PC-3 (cell line): ENCODE data around the gene TMEFF2.

Source experiments
- EZH2 ChIP-seq: fragments of 300-600 bp; sonication (generic); IDR thresholded peaks from one replicate; pipeline ENCODE4 v1.6.1; 2017; ENCODE audit warnings: antibody characterized with exemption, mild to moderate bottlenecking, low read length; ENCODE audit not compliant: unreplicated experiment
- TF ChIP-seq, protein P1 (sequence below): fragments of 300-600 bp; sonication (generic); conservative IDR thresholded peaks from 2 replicates; pipeline ENCODE4 v1.5.1; 2017; ENCODE audit warnings: antibody characterized with exemption, low read depth, mild to moderate bottlenecking, low read length

DNA sequence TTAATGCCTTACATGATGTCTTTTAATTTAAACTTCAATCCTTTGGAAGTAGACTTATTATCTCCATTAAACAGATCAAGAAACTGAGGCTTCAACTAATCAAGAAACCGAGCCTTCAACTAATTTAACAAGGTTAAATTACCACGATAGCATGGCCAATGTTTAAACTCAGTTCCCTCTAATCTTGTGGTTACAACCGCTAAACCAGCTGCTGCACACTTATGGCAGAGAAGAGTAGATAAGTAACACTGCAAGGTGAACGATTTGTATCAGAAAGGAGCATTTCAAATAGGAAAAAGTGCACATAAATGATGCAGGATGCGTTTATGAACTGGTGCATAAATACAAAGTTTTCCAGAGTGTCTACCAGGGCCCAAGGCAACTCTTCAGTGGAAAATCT, 203.3 kb downstream of the TMEFF2 start:
- no peak for TF ChIP-seq EZH2
- TF ChIP-seq, protein P1, sequence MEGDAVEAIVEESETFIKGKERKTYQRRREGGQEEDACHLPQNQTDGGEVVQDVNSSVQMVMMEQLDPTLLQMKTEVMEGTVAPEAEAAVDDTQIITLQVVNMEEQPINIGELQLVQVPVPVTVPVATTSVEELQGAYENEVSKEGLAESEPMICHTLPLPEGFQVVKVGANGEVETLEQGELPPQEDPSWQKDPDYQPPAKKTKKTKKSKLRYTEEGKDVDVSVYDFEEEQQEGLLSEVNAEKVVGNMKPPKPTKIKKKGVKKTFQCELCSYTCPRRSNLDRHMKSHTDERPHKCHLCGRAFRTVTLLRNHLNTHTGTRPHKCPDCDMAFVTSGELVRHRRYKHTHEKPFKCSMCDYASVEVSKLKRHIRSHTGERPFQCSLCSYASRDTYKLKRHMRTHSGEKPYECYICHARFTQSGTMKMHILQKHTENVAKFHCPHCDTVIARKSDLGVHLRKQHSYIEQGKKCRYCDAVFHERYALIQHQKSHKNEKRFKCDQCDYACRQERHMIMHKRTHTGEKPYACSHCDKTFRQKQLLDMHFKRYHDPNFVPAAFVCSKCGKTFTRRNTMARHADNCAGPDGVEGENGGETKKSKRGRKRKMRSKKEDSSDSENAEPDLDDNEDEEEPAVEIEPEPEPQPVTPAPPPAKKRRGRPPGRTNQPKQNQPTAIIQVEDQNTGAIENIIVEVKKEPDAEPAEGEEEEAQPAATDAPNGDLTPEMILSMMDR = no peak
